Lower lobe of right lung (tissue), 2 donors: ENCODE data around the gene FBXW12. TPM values are rescaled to one million over a fixed set of nuclear protein-coding genes. Genes with fewer than 3 reads are reported as not detected.
A peak's percentile ranks its signal among the peaks of the same experiment; 100 is the strongest.

Experiments
- ATAC-seq, 2 donors: fragments of 200-7000 bp; cut with Tn5 transposase; one replicate each; pipeline ENCODE4 v1.9.1; 2020 to 2022; ENCODE audit warnings: mild to moderate bottlenecking in 2 of 2, moderate library complexity in 2 of 2
- DNase-seq: peaks from one replicate; pipeline ENCODE4 v3.0.0-alpha.2; 2020
- H3K27ac ChIP-seq: fragments of 200-600 bp; one replicate; pipeline ENCODE4 v1.8.0; 2022
- H3K27me3 ChIP-seq: fragments of 200-600 bp; one replicate; pipeline ENCODE4 v1.8.0; 2022; ENCODE audit warnings: low read depth
- H3K36me3 ChIP-seq: fragments of 200-600 bp; one replicate; pipeline ENCODE4 v1.8.0; 2022; ENCODE audit warnings: mild to moderate bottlenecking
- H3K4me1 ChIP-seq: fragments of 200-600 bp; one replicate; pipeline ENCODE4 v1.8.0; 2022
- H3K4me3 ChIP-seq: fragments of 200-600 bp; one replicate; pipeline ENCODE4 v1.8.0; 2022; ENCODE audit warnings: mild to moderate bottlenecking
- H3K9me3 ChIP-seq: fragments of 200-600 bp; one replicate; pipeline ENCODE4 v1.8.0; 2022
- intact Hi-C: fragments of 100-400 bp; cut with DNase I; formaldehyde crosslinking; loops from one replicate; pipeline ENCODE4 v1.11.0; 2022
- total RNA-seq: library from RNA; stranded (reverse); fragmentation: NEBNext Ultra II Directional; extraction: Animal tissue kit (Norgen Biotek cat#: 25700); gene quantifications from one replicate; pipeline ENCODE4 v1.2.1, GENCODE V29; 2021
- TF ChIP-seq, protein P1 (sequence below): fragments of 200-600 bp; IDR thresholded peaks from one replicate; pipeline ENCODE4 v1.8.0; 2022; ENCODE audit warnings: antibody characterized with exemption, mild to moderate bottlenecking
- donor health status: DM: no; HTN: yes; CAD: no; lungs with severe emphysema.

The FBXW12 gene
- total RNA-seq, 1 donor from 2014 or later: not detected

DNA sequence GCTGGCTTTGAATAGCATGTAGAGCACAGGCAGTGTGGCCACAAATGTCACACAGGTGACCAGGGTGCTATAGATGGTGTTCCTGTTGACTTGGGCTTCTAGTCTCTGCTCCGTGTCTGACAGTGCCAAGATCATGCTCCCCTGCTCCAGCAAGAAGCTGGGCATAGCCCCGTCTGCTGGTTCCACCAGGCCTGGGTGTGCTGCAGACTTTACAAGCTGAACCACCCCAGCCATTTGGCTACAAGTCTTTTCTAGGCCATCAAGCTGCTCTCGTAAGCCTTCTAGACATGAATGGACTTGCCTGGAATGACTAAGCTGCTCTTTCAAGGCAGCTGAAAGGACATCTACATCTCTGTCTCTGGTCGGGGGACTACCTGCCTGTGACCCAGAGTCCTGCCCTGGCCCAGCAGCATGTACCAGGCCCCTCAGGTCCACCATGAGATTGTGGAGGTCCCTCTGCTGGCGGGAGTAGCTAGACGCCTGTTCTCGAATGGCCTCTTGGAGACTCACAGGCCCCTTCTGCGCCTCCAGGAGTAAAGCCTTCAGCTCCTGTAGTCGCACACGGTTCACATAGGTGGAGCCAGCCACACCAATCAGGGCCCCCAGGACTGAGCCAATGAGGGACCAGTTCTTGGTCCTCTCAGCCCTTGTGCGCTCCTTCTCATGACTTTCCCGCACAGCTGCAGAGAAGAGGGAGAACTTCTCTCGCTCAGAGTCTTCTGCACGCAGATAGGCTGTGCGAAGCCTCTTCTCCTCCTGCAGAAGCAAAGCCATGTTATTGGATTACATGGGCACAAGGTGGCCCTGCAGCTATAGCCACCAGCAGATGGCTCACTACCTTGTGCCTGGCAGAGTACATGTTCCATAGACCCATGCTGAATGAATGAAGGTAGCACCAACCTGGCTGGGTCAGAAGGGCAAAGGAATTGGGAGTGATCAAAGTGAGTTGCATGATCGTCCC, 60.7 kb downstream of the FBXW12 start:
- Histone ChIP-seq H3K4me3 (no peak overlapping the region), H3K9me3 (no peaks in the 10 kb centered on the region), H3K36me3 (peaks cover 14% of the 10 kb centered on the region), H3K27me3 (peaks cover 4% of the 10 kb centered on the region), H3K27ac (peak overlapping the region; percentile 37), H3K4me1 (peaks cover 51% of the 10 kb centered on the region)
- TF ChIP-seq, protein P1, sequence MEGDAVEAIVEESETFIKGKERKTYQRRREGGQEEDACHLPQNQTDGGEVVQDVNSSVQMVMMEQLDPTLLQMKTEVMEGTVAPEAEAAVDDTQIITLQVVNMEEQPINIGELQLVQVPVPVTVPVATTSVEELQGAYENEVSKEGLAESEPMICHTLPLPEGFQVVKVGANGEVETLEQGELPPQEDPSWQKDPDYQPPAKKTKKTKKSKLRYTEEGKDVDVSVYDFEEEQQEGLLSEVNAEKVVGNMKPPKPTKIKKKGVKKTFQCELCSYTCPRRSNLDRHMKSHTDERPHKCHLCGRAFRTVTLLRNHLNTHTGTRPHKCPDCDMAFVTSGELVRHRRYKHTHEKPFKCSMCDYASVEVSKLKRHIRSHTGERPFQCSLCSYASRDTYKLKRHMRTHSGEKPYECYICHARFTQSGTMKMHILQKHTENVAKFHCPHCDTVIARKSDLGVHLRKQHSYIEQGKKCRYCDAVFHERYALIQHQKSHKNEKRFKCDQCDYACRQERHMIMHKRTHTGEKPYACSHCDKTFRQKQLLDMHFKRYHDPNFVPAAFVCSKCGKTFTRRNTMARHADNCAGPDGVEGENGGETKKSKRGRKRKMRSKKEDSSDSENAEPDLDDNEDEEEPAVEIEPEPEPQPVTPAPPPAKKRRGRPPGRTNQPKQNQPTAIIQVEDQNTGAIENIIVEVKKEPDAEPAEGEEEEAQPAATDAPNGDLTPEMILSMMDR: peak; percentile 7
- ATAC-seq (no peak), DNase-seq (no peak)
- intact Hi-C loops: no loop called here

DNA sequence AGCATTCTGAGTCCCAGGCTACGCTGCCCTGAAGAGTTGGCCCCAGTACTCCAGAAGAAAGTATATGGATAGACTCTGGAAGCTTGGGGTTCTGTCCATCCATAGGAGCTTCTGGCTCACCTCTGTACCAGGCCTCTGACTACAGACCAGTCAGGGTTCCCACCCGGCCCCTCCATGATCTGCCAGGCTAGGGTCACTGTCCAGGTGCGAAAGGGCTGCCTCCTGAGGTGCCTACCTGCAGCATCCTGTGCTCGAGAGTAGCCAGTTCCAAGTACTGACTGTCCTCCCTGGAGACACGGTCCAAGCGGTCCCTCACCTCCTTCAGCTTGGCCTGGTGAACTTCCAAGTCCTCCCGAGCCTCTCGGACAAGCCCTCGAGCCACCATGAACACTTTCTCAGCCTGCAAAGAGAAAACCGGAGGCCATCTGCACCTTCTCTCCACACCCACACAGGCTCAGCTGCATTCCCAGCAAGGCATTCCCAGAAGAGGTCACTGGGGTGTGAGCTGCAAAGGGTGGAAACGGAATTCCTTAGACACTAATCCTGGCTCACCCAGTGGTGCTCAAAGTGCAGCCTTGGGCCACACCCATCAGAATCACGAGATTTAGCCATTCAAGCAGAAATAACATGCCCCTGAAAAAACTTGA, 61.6 kb downstream of the FBXW12 start:
- H3K27me3 ChIP-seq: peaks cover 4% of the 10 kb centered on the region
- peaks cover 14% of the 10 kb centered on the region for H3K36me3 ChIP-seq
- intact Hi-C loops: no loop called here
- ATAC-seq (peak; percentile 30 to 39), DNase-seq (no peak)
- peak overlapping the region; percentile 37 for H3K27ac ChIP-seq
- TF ChIP-seq, protein P1: no peak
- H3K4me1 ChIP-seq: peaks cover 42% of the 10 kb centered on the region
- H3K9me3 ChIP-seq: no peaks in the 10 kb centered on the region
- no peak overlapping the region for H3K4me3 ChIP-seq

DNA sequence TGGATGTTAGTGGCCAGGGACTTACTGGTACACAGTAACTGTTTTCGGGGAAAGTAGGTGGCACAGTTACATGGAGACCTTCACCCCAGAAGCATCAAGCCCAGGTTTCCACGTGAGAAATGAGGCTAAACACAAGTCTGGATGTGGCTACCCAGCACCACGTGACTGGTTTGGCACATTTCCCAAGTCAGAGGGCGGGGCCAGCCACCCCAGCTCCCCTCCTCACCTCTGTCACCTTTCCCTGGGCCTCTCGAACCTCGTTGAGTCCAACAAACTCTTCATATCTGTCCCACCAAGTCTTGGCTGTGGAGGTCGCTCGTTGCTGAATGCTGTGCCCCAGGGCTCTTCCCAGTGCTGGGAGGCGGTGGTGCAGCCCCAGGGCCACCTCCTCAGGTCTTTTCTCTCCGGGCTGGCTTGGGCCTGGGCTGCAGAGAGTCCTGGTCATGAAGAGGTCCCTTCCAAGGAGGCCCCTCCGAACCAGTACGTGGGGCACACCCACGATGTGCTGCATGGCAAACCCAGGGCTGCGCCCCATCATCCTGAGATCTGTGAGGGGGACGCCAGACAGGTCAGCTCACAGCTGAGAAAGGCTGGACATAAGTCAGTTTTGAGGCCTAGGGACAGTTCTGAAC, 62.7 kb downstream of the FBXW12 start:
- DNase-seq: no peak
- H3K36me3 ChIP-seq: peaks cover 14% of the 10 kb centered on the region
- ATAC-seq: no peak
- peak overlapping the region; percentile 54 for H3K27ac ChIP-seq
- TF ChIP-seq, protein P1: no peak
- no peak overlapping the region for H3K4me3 ChIP-seq
- peaks cover 45% of the 10 kb centered on the region for H3K4me1 ChIP-seq
- peaks cover 1% of the 10 kb centered on the region for H3K27me3 ChIP-seq
- no peaks in the 10 kb centered on the region for H3K9me3 ChIP-seq
- intact Hi-C loops: loop anchor here (5.0 kb wide), 1 partner anchor 32 kb away; no protein-coding TSS in a partner anchor

DNA sequence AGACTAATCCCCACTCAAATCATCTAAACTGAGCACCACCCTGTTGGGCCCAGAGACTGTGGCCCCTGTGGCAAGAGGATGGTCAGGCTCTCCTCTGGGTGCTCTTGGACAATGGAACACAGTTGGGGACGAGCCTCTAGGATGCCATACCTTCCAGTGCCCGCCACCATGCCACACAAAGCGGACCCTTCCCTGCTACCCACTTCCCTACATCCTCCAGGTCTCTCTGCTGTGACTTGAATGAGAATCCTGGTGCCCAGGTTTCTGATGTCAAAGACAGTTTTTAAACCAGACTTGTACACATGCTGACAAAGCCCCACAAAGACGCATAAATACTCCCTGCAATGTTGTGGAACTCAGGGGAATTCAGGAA, 63.2 kb downstream of the FBXW12 start:
- no peak for DNase-seq
- H3K36me3 ChIP-seq: peaks cover 14% of the 10 kb centered on the region
- H3K27ac ChIP-seq: peak overlapping the region; percentile 54
- TF ChIP-seq, protein P1: no peak
- H3K9me3 ChIP-seq: no peaks in the 10 kb centered on the region
- ATAC-seq: no peak
- no peak overlapping the region for H3K4me3 ChIP-seq
- intact Hi-C loops: loop anchor here (5.0 kb wide), 1 partner anchor 33 kb away; no protein-coding TSS in a partner anchor
- no peaks in the 10 kb centered on the region for H3K27me3 ChIP-seq
- peaks cover 41% of the 10 kb centered on the region for H3K4me1 ChIP-seq

DNA sequence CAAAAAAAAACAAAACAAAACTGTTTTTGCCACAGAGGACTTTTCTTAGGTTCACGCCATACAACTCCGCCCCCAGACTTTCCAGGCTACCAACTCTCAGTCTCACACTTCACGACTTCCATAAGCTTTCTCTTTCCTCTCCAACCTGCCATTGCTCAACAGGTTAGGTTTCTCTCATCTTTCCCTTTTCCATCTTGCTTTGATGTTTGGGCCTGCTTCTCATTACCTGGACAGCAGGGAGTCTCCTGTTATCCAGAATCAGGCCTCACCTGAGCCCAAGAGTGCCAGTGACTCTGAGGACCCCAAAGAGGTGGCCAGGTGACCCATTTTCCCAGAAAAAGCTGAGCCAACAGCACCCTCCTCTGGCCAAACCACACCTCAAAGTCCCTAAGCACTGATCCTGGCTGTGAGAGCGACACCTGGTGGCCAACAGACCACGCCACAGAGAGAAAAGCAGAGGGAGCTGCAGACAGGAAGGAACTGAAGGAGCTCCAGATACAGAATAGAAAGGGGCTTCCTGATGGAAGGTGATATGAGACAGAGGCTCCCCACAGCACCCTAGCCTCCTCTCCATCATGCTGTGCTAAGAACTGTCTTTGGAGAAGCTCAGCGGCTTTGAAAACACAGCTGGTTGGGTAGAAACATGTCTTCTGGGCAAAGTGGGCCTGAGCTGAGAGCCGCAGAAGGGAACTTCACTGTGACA, 63.9 kb downstream of the FBXW12 start:
- H3K27ac ChIP-seq: peak overlapping the region; percentile 54

More for the DNA sequence above, 63.9 kb downstream of the FBXW12 start:
- peak; percentile 61 to 70 for ATAC-seq
- TF ChIP-seq, protein P1: peak; percentile 99
- Histone ChIP-seq H3K4me3 (no peak overlapping the region), H3K36me3 (peaks cover 14% of the 10 kb centered on the region), H3K27me3 (no peaks in the 10 kb centered on the region), H3K4me1 (peaks cover 35% of the 10 kb centered on the region), H3K9me3 (no peaks in the 10 kb centered on the region)
- peak; percentile 87 for DNase-seq
- intact Hi-C loops: loop anchor here (5.0 kb wide), 1 partner anchor 34 kb away; no protein-coding TSS in a partner anchor
